Activated CD8-positive, alpha-beta T cell treated with anti-CD3 and anti-CD28 coated beads, Interleukin-2, amount 10 ng/mL, durations not matched to agents 7 days and 5 days (primary cell): ENCODE measurements around the gene FAF1. TPM values are rescaled to one million over a fixed set of nuclear protein-coding genes. Genes with fewer than 3 reads are reported as not detected.

Experiments used
- ATAC-seq: fragments of 150-1000 bp; cut with Tn5 transposase; one replicate; pipeline ENCODE4 v1.10.0; 2021; ENCODE audit warnings: moderate library complexity
- CTCF ChIA-PET: fragments of 350-600 bp; sonication (Branson Sonifier 250); formaldehyde crosslinking; loops from one replicate; lab custom pipeline; 2021; ENCODE audit warnings: antibody characterized with exemption; lab: Charles Lee
- POLR2A ChIA-PET: fragments of 350-600 bp; sonication (Branson Sonifier 250); formaldehyde crosslinking; loops from one replicate; lab custom pipeline; 2021; ENCODE audit warnings: antibody characterized with exemption; lab: Charles Lee
- DNase-seq: peaks from one replicate; pipeline ENCODE4 v3.0.0-alpha.2; 2020
- H3K27ac Mint-ChIP-seq: one replicate; pipeline ENCODE4 v1.8.0; 2021; ENCODE audit warnings: mild to moderate bottlenecking, mixed read lengths
- H3K27me3 Mint-ChIP-seq: one replicate; pipeline ENCODE4 v1.8.0; 2021; ENCODE audit warnings: low read depth, mixed read lengths
- H3K36me3 Mint-ChIP-seq: one replicate; pipeline ENCODE4 v1.8.0; 2021; ENCODE audit warnings: low read depth, mixed read lengths
- H3K4me1 Mint-ChIP-seq: one replicate; pipeline ENCODE4 v1.8.0; 2021; ENCODE audit warnings: low read depth, mixed read lengths
- H3K4me3 Mint-ChIP-seq: one replicate; pipeline ENCODE4 v1.8.0; 2021; ENCODE audit warnings: mild to moderate bottlenecking, mixed read lengths
- H3K9me3 Mint-ChIP-seq: one replicate; pipeline ENCODE4 v1.8.0; 2022; ENCODE audit warnings: mixed read lengths; ENCODE audit not compliant: insufficient read depth
- total RNA-seq, 2 experiments: library from RNA; stranded (reverse); gene quantifications; one replicate each; pipeline ENCODE4 v1.2.3, GENCODE V29; 2021

The FAF1 gene
- total RNA-seq, 2 experiments from 2014 or later, result 95.6 to 104 TPM

- no peak overlapping the region for H3K27ac Mint-ChIP-seq
- no peaks in the 10 kb centered on the region for H3K4me1 Mint-ChIP-seq
- ATAC-seq (no peak), DNase-seq (no peak)
- H3K36me3 Mint-ChIP-seq, result peaks cover 32% of the 10 kb centered on the region
- no peaks in the 10 kb centered on the region for H3K27me3 Mint-ChIP-seq
- H3K9me3 Mint-ChIP-seq, result peaks cover 14% of the 10 kb centered on the region
- CTCF ChIA-PET, result no interaction called here
- POLR2A ChIA-PET, result no interaction called here
- H3K4me3 Mint-ChIP-seq, result no peak overlapping the region
Measured at GRCh38 chr1:50502147-50502546, 457.9 kb downstream of the FAF1 start.

GRCh38 chr1:50497007-50497406 lies 463.1 kb downstream of the FAF1 start:
- no peaks in the 10 kb centered on the region for H3K4me1 Mint-ChIP-seq
- ATAC-seq, result no peak
- DNase-seq, result no peak
- H3K27ac Mint-ChIP-seq, result no peak overlapping the region
- no peaks in the 10 kb centered on the region for H3K27me3 Mint-ChIP-seq
- H3K9me3 Mint-ChIP-seq, result peaks cover 19% of the 10 kb centered on the region
- CTCF ChIA-PET, result no interaction called here
- POLR2A ChIA-PET, result no interaction called here
- H3K4me3 Mint-ChIP-seq, result no peak overlapping the region
- H3K36me3 Mint-ChIP-seq, result peaks cover 28% of the 10 kb centered on the region

GRCh38 chr1:50493710-50494109 lies 466.4 kb downstream of the FAF1 start:
- Mint-ChIP-seq H3K27ac (no peak overlapping the region), H3K4me1 (peaks cover 8% of the 10 kb centered on the region), H3K27me3 (no peaks in the 10 kb centered on the region), H3K4me3 (no peak overlapping the region), H3K9me3 (peaks cover 19% of the 10 kb centered on the region), H3K36me3 (peaks cover 48% of the 10 kb centered on the region)
- ChIA-PET CTCF (no interaction called here), POLR2A (no interaction called here)
- DNase-seq (no peak), ATAC-seq (no peak)

GRCh38 chr1:50492142-50492541 lies 467.9 kb downstream of the FAF1 start:
- DNase-seq (no peak), ATAC-seq (no peak)
- Mint-ChIP-seq H3K36me3 (peaks cover 47% of the 10 kb centered on the region), H3K9me3 (peaks cover 9% of the 10 kb centered on the region), H3K27me3 (no peaks in the 10 kb centered on the region), H3K4me1 (peaks cover 8% of the 10 kb centered on the region), H3K4me3 (no peak overlapping the region), H3K27ac (no peak overlapping the region)
- CTCF ChIA-PET, result no interaction called here
- POLR2A ChIA-PET, result interaction anchor here (0.6 kb wide), 1 partner anchor 11 kb away, joined by 3 read pairs; no protein-coding TSS in a partner anchor

- ATAC-seq (no peak), DNase-seq (no peak)
- Mint-ChIP-seq H3K27me3 (no peaks in the 10 kb centered on the region), H3K4me3 (no peak overlapping the region), H3K9me3 (peaks cover 5% of the 10 kb centered on the region), H3K4me1 (peaks cover 12% of the 10 kb centered on the region), H3K27ac (peak overlapping the region; percentile 17), H3K36me3 (peaks cover 44% of the 10 kb centered on the region)
- CTCF ChIA-PET, result interaction anchor here (0.7 to 1.1 kb wide), 3 partner anchors 20 to 158 kb away, joined by 3 read pairs; no protein-coding TSS in a partner anchor
- POLR2A ChIA-PET, result no interaction called here
Measured at GRCh38 chr1:50491142-50491541, 468.9 kb downstream of the FAF1 start.

GRCh38 chr1:50490640-50491039 lies 469.4 kb downstream of the FAF1 start:
- peaks cover 12% of the 10 kb centered on the region for H3K4me1 Mint-ChIP-seq
- H3K27me3 Mint-ChIP-seq, result no peaks in the 10 kb centered on the region
- DNase-seq, result no peak
- peaks cover 7% of the 10 kb centered on the region for H3K9me3 Mint-ChIP-seq
- ChIA-PET CTCF (interaction anchor here (0.8 to 1.1 kb wide), 2 partner anchors 94 to 157 kb away, joined by 3 read pairs; no protein-coding TSS in a partner anchor), POLR2A (no interaction called here)
- H3K4me3 Mint-ChIP-seq, result no peak overlapping the region
- peaks cover 43% of the 10 kb centered on the region for H3K36me3 Mint-ChIP-seq
- peak overlapping the region; percentile 67 for H3K27ac Mint-ChIP-seq
- ATAC-seq, result peak; percentile 42

- H3K4me3 Mint-ChIP-seq, result no peak overlapping the region
- H3K27ac Mint-ChIP-seq, result no peak overlapping the region
- peaks cover 12% of the 10 kb centered on the region for H3K4me1 Mint-ChIP-seq
- peaks cover 4% of the 10 kb centered on the region for H3K9me3 Mint-ChIP-seq
- peaks cover 39% of the 10 kb centered on the region for H3K36me3 Mint-ChIP-seq
- ChIA-PET CTCF (interaction anchor here (0.6 to 2.0 kb wide), 2 partner anchors 9 to 219 kb away, joined by 4 to 5 read pairs; no protein-coding TSS in a partner anchor), POLR2A (no interaction called here)
- DNase-seq, result no peak
- H3K27me3 Mint-ChIP-seq, result no peaks in the 10 kb centered on the region
- ATAC-seq, result no peak
Measured at GRCh38 chr1:50488876-50489275, 471.2 kb downstream of the FAF1 start.

GRCh38 chr1:50488356-50488755 lies 471.7 kb downstream of the FAF1 start:
- POLR2A ChIA-PET, result no interaction called here
- H3K27ac Mint-ChIP-seq, result no peak overlapping the region
- H3K36me3 Mint-ChIP-seq, result peaks cover 43% of the 10 kb centered on the region
- peaks cover 4% of the 10 kb centered on the region for H3K9me3 Mint-ChIP-seq
- no peak overlapping the region for H3K4me3 Mint-ChIP-seq
- DNase-seq, result no peak
- H3K27me3 Mint-ChIP-seq, result no peaks in the 10 kb centered on the region
- CTCF ChIA-PET, result interaction anchor here (0.6 to 2.0 kb wide), 2 partner anchors 10 to 219 kb away, joined by 4 to 5 read pairs; no protein-coding TSS in a partner anchor
- peaks cover 12% of the 10 kb centered on the region for H3K4me1 Mint-ChIP-seq
- ATAC-seq, result no peak

- Mint-ChIP-seq H3K27me3 (no peaks in the 10 kb centered on the region), H3K9me3 (peaks cover 4% of the 10 kb centered on the region), H3K4me1 (peaks cover 12% of the 10 kb centered on the region), H3K27ac (no peak overlapping the region), H3K4me3 (no peak overlapping the region), H3K36me3 (peaks cover 43% of the 10 kb centered on the region)
- CTCF ChIA-PET, result no interaction called here
- DNase-seq (no peak), ATAC-seq (no peak)
- POLR2A ChIA-PET, result no interaction called here
Measured at GRCh38 chr1:50487725-50488124, 472.3 kb downstream of the FAF1 start.

GRCh38 chr1:50481142-50481736 lies 478.8 kb downstream of the FAF1 start:
- Mint-ChIP-seq H3K9me3 (peaks cover 4% of the 10 kb centered on the region), H3K4me1 (peaks cover under 1% of the 10 kb centered on the region), H3K27me3 (no peaks in the 10 kb centered on the region), H3K27ac (no peak overlapping the region), H3K36me3 (peaks cover 9% of the 10 kb centered on the region), H3K4me3 (no peak overlapping the region)
- CTCF ChIA-PET, result no interaction called here
- ATAC-seq (no peak), DNase-seq (no peak)
- POLR2A ChIA-PET, result interaction anchor here (0.6 kb wide), 1 partner anchor 11 kb away, joined by 3 read pairs; no protein-coding TSS in a partner anchor

- Mint-ChIP-seq H3K9me3 (no peaks in the 10 kb centered on the region), H3K4me3 (no peak overlapping the region), H3K36me3 (peaks cover 19% of the 10 kb centered on the region), H3K27me3 (no peaks in the 10 kb centered on the region), H3K4me1 (no peaks in the 10 kb centered on the region), H3K27ac (no peak overlapping the region)
- ATAC-seq (no peak), DNase-seq (no peak)
- ChIA-PET POLR2A (no interaction called here), CTCF (no interaction called here)
Measured at GRCh38 chr1:50476800-50477199, 483.3 kb downstream of the FAF1 start.

GRCh38 chr1:50474859-50475809 lies 484.9 kb downstream of the FAF1 start:
- H3K27me3 Mint-ChIP-seq, result no peaks in the 10 kb centered on the region
- no peak for ATAC-seq
- peaks cover 19% of the 10 kb centered on the region for H3K36me3 Mint-ChIP-seq
- no peak overlapping the region for H3K27ac Mint-ChIP-seq
- H3K9me3 Mint-ChIP-seq, result no peaks in the 10 kb centered on the region
- ChIA-PET CTCF (no interaction called here), POLR2A (no interaction called here)
- H3K4me3 Mint-ChIP-seq, result no peak overlapping the region
- no peaks in the 10 kb centered on the region for H3K4me1 Mint-ChIP-seq
- no peak for DNase-seq
